Esophagus squamous epithelium (tissue), 5 donors: ENCODE results near the gene CDC23. TPM values are rescaled to one million over a fixed set of nuclear protein-coding genes. Genes with fewer than 3 reads are reported as not detected.
"Not testable (repeated sequence)": the region's sequence is repeated elsewhere in the genome, so short reads cannot be mapped to it uniquely, and the experiment has no call there.

ENCODE experiments used
- DNase-seq: peaks from one replicate; lab custom pipeline; 2025; lab: John Stamatoyannopoulos, UW
- H3K27ac ChIP-seq, 4 donors: fragments of 200-600 bp; sonication (generic); one replicate each; pipeline ENCODE4 v1.5.1; 2016 to 2019; ENCODE audit warnings: mild to moderate bottlenecking in 1 of 4
- H3K27me3 ChIP-seq, 4 donors: fragments of 200-600 bp; sonication (generic); 1 replicate in 3 of 4; 2 replicates in 1 of 4; pipeline versions ENCODE4 v1.5.1 to v1.6.0; 2017 to 2021; ENCODE audit warnings: antibody characterized with exemption in 1 of 4
- H3K36me3 ChIP-seq, 3 donors: fragments of 200-600 bp; sonication (generic); one replicate each; pipeline ENCODE4 v1.5.1; 2016 to 2019
- H3K4me1 ChIP-seq, 3 donors: fragments of 200-600 bp; sonication (generic); one replicate each; pipeline ENCODE4 v1.5.1; 2017 to 2019
- H3K4me3 ChIP-seq, 4 donors: fragments of 200-600 bp; sonication (generic); 1 replicate in 3 of 4; 2 replicates in 1 of 4; pipeline ENCODE4 v1.5.1; 2016 to 2019; ENCODE audit warnings: mild to moderate bottlenecking in 2 of 4, moderate library complexity in 1 of 4
- H3K9me3 ChIP-seq, 3 donors: fragments of 200-600 bp; sonication (generic); one replicate each; pipeline ENCODE4 v1.5.1; 2016 to 2019
- POLR2A ChIP-seq, 4 donors: fragments of 450-650 bp; IDR thresholded peaks; one replicate each; pipeline ENCODE4 v1.6.1; 2017; ENCODE audit warnings: antibody characterized with exemption in 4 of 4, mild to moderate bottlenecking in 4 of 4, moderate library complexity in 3 of 4
- WGBS, 2 donors: methylation state at CpG; one replicate each; pipeline ENCODE4 v1.1.5; 2018; 5-methylcytosine and 5-hydroxymethylcytosine counted together
- intact Hi-C: fragments of 100-400 bp; cut with DNase I; formaldehyde crosslinking; loops from one replicate; pipeline ENCODE4 v1.15.0; 2022
- total RNA-seq, 4 donors: library from RNA; depleted of rRNA; stranded (reverse); fragments of >200 nt; gene quantifications; one replicate each; pipeline ENCODE4 v1.1.0, GENCODE V29; 2016
- TF ChIP-seq, protein P1 (sequence below), 6 experiments: fragments of 450-650 bp in 4 of 6; fragments of 200-600 bp in 2 of 6; sonication (generic) in 2 of 6; IDR thresholded peaks; one replicate each; pipeline ENCODE4 v1.5.1; 2016 to 2019; ENCODE audit warnings: antibody characterized with exemption in 6 of 6, mild to moderate bottlenecking in 4 of 6, moderate library complexity in 4 of 6
- donor health status: DM: yes; HTN: yes; CAD: no.

The CDC23 gene, protein sequence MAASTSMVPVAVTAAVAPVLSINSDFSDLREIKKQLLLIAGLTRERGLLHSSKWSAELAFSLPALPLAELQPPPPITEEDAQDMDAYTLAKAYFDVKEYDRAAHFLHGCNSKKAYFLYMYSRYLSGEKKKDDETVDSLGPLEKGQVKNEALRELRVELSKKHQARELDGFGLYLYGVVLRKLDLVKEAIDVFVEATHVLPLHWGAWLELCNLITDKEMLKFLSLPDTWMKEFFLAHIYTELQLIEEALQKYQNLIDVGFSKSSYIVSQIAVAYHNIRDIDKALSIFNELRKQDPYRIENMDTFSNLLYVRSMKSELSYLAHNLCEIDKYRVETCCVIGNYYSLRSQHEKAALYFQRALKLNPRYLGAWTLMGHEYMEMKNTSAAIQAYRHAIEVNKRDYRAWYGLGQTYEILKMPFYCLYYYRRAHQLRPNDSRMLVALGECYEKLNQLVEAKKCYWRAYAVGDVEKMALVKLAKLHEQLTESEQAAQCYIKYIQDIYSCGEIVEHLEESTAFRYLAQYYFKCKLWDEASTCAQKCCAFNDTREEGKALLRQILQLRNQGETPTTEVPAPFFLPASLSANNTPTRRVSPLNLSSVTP
- total RNA-seq = 10 to 100 TPM; 10.4 to 25.8 (median 20.5) TPM

DNA sequence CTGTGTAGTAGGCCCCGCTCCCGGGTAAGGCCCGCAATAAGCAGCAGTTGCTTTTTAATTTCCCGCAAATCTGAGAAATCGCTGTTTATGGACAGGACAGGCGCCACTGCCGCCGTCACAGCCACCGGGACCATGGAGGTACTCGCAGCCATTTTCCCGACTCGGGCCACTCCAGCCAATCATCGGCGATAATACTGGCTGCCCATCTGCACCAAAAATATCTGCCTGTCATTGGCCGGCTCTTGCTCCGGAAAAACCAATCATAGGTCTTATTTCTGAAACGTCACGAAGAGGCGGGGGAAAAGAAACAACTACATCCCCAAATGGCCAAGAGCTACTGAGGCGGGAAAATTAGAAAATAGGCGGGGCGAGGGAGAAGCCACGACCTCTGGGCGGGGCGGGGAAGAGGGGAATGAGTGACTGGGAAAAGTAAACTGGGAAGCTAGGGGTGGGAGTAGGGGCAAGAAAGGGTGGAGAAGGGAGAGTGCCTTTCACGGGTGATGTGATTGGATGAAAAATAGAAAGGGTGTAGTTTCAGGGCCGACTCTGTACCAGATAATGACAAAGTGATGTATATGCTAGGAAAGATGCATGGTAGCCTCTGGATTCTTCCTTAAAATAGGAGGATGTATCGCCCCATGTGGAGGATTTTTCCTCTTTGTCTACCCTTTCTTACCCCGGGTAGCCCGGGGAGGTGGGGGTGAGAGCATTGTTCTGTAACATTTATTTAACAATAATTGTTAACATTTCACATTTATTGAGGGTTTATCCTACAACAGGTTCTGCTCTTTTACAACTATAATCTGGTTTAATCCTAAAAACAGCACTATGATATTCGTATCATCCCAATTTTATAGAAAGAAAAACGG is at the start of gene CDC23:
Gene CDC23 (minus strand): TSS at position 163 of the 869 bp plus-strand sequence. CDS start 11 bp downstream, at position 152.
- DNase-seq = peak; percentile 73
- Histone ChIP-seq H3K36me3 (peaks cover 0 to 20% (median 0%) of the 10 kb centered on the region in 3 donors), H3K4me3 (peak within 1 kb of the TSS; percentile 74 to 96 (median 90)), H3K27me3 (no peaks in the 10 kb centered on the region), H3K9me3 (no peaks in the 10 kb centered on the region), H3K4me1 (peaks cover 11 to 35% (median 17%) of the 10 kb centered on the region in 3 donors), H3K27ac (peak within 1 kb of the TSS; percentile 87 to 92 (median 90))
- intact Hi-C loops = no loop called here
- 1 to 2% methylated on average over 19 to 24 of the region's 32 CpGs for WGBS, 2 donors
- TF ChIP-seq POLR2A (IDR thresholded peaks at IDR 0.05) = peak in 1 of 4 donors; percentile 66
- TF ChIP-seq, protein P1, sequence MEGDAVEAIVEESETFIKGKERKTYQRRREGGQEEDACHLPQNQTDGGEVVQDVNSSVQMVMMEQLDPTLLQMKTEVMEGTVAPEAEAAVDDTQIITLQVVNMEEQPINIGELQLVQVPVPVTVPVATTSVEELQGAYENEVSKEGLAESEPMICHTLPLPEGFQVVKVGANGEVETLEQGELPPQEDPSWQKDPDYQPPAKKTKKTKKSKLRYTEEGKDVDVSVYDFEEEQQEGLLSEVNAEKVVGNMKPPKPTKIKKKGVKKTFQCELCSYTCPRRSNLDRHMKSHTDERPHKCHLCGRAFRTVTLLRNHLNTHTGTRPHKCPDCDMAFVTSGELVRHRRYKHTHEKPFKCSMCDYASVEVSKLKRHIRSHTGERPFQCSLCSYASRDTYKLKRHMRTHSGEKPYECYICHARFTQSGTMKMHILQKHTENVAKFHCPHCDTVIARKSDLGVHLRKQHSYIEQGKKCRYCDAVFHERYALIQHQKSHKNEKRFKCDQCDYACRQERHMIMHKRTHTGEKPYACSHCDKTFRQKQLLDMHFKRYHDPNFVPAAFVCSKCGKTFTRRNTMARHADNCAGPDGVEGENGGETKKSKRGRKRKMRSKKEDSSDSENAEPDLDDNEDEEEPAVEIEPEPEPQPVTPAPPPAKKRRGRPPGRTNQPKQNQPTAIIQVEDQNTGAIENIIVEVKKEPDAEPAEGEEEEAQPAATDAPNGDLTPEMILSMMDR (IDR thresholded peaks at IDR 0.05) = no peak

DNA sequence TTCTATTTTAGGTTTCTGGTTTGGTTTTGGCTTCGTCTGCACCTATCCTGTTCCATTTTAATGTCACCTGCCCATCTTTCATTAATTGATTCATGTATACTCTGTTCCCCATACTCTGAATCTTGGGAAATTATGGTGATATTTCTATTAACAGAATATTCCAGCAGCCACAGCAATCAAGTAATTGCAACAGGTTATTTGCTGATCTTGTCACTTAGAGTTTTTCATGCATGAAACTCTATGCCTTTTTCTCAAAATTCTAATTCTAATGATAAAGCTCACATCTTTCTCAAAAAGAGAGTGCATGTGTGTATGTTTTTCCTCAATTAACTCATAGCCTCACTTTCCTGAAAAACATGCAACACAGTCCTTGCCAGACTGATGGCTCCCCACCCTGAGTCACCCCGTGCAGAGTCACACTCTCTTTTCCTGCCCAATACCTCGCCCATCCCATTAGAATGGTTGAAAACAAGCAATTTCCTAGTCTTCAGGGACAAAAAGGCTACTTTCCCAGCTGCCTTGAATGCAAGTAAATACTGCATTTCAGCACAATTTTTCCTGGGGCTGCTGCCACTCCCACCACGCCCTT is 45.7 kb upstream of the CDC23 start:
- Histone ChIP-seq H3K4me1 (no peaks in the 10 kb centered on the region), H3K27me3 (no peaks in the 10 kb centered on the region), H3K27ac (no peak overlapping the region), H3K4me3 (no peak overlapping the region), H3K36me3 (no peaks in the 10 kb centered on the region), H3K9me3 (no peaks in the 10 kb centered on the region)
- intact Hi-C loops = no loop called here
- no peak for DNase-seq
- WGBS, 2 donors = 56 to 63% methylated on average over 4 of the region's 4 CpGs
- TF ChIP-seq, protein P1 (IDR thresholded peaks at IDR 0.05) = no peak
- TF ChIP-seq POLR2A (IDR thresholded peaks at IDR 0.05) = no peak

DNA sequence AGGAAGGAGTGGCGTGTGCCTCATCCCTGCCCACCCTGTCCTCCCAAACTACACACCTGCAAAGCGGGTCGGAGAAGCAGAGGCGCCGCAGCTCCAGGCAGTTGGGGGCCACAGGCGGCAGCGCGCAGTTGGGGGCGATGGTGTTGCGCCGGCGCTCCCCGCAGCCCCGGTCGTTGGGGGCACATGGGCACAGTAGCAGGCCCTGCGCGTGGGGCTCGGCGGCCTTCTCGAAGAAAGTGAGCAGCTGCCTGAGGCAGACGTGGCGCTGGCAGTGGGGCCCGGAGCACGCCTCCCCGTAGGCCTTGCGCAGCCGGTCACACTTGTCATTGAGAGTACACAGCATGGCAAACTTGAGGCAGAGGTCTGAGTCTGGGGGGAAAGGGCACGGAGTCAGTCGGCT is 44.5 kb upstream of the CDC23 start:
- no peak for DNase-seq
- Histone ChIP-seq H3K27me3 (no peaks in the 10 kb centered on the region), H3K4me1 (no peaks in the 10 kb centered on the region), H3K9me3 (no peaks in the 10 kb centered on the region), H3K36me3 (no peaks in the 10 kb centered on the region), H3K4me3 (no peak overlapping the region), H3K27ac (no peak overlapping the region)
- TF ChIP-seq POLR2A (IDR thresholded peaks at IDR 0.05) = no peak
- TF ChIP-seq, protein P1 (IDR thresholded peaks at IDR 0.05) = no peak
- WGBS, 2 donors = 49 to 74% methylated on average over 4 to 13 of the region's 29 CpGs
- intact Hi-C loops = no loop called here

DNA sequence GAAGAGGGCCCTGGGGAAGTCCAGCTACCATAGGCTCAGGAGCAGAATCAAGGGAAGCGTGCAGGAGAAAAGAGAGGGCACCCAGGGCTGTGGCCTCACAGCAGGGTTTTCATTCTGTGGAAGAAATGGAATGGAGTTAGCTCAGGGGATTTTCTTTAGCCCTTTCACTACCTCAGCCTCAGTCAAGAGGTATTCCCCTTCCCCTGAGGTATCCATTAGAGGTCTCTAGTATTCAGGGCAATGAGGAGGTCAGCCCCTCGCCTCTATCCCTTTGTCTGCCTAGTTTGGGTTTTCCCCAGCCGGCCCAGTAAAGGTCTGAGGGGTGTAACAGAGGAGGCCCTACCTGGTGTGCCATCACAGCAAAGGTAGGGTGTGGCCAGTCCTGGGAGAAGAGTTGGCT is 39.8 kb upstream of the CDC23 start:
- intact Hi-C loops = no loop called here
- TF ChIP-seq POLR2A (IDR thresholded peaks at IDR 0.05) = no peak
- TF ChIP-seq, protein P1 (IDR thresholded peaks at IDR 0.05) = no peak
- 69 to 100% methylated on average over 1 to 2 of the region's 3 CpGs for WGBS, 2 donors
- no peak overlapping the region for H3K27ac ChIP-seq
- H3K9me3 ChIP-seq = no peaks in the 10 kb centered on the region
- no peak overlapping the region for H3K4me3 ChIP-seq
- no peaks in the 10 kb centered on the region for H3K4me1 ChIP-seq
- no peaks in the 10 kb centered on the region for H3K36me3 ChIP-seq
- H3K27me3 ChIP-seq = no peaks in the 10 kb centered on the region
- DNase-seq = no peak

DNA sequence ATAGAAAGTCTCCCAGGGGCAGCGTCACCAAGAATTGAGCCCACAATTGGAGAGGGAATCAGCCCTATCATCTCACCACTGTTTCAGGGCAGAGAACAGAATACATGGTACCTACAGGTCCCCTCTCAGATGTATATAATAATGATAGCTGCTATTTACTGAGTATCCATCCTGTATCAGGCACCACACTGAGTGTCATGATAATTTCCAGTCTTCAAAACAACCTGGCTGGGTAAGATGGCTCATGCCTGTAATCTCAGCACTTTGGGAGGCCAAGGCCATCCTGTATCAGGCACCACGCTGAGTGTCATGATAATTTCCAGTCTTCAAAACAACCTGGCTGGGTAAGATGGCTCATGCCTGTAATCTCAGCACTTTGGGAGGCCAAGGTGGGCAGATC is 34.7 kb upstream of the CDC23 start:
- intact Hi-C loops, H3K4me3 ChIP-seq, H3K4me1 ChIP-seq, H3K36me3 ChIP-seq, H3K9me3 ChIP-seq, DNase-seq, H3K27me3 ChIP-seq, H3K27ac ChIP-seq: not testable (repeated sequence)
- 87 to 100% methylated on average over 1 to 2 of the region's 2 CpGs for WGBS, 2 donors
